H1 (cell line): ENCODE results near the gene NUBPL. TPM values are rescaled to one million over a fixed set of nuclear protein-coding genes. Genes with fewer than 3 reads are reported as not detected.

ENCODE experiments used
- KDM4A ChIP-seq: IDR thresholded peaks from one replicate; pipeline ENCODE4 v1.7.1; 2012; ENCODE audit warnings: low read depth, mild to moderate bottlenecking, moderate library complexity, low read length, inconsistent platforms; ENCODE audit not compliant: severe bottlenecking
- POLR2AphosphoS5 ChIP-seq: IDR thresholded peaks from 2 replicates; pipeline ENCODE4 v1.6.1; 2011; ENCODE audit warnings: low read depth, low read length
- YY1 ChIP-seq: IDR thresholded peaks from 2 replicates; pipeline ENCODE4 v1.6.1; 2011; ENCODE audit warnings: low read depth, mild to moderate bottlenecking, low read length
- polyA plus RNA-seq, 7 experiments: library from polyadenylated mRNA; depleted of rRNA in 3 of 7; stranded (reverse) in 5 of 7; unstranded in 2 of 7; fragments of >200 nt in 5 of 7; fragments of 200-250 nt in 2 of 7; gene quantifications; 1 replicate in 5 of 7; 2 replicates in 1 of 7; 4 replicates in 1 of 7; pipeline versions ENCODE4 v1.2.1 to v1.2.3, GENCODE V29; 2011 to 2013; ENCODE audit warnings: missing spikeins in 2 of 7, mixed read lengths in 2 of 7
- total RNA-seq: library from RNA; stranded (reverse); fragmentation: NEBNext Ultra II Directional; extraction: Animal tissue kit (Norgen Biotek cat#: 25700); gene quantifications from 2 replicates; pipeline ENCODE4 v1.2.1, GENCODE V29; 2021

Gene NUBPL
- total and polyA plus RNA-seq, 2 of the 8 experiments (the other 6 are each of a cell fraction or from before 2014, with no cell fraction given), result 1.6 to 6.8 TPM

- TF ChIP-seq POLR2AphosphoS5 (no peak), YY1 (no peak), KDM4A (no peak)
These were observed 151.3 kb downstream of the NUBPL start (continued) for GRCh38 chr14:31712244-31713127.
